Measurements from ENCODE around the gene GGT6.

DNA sequence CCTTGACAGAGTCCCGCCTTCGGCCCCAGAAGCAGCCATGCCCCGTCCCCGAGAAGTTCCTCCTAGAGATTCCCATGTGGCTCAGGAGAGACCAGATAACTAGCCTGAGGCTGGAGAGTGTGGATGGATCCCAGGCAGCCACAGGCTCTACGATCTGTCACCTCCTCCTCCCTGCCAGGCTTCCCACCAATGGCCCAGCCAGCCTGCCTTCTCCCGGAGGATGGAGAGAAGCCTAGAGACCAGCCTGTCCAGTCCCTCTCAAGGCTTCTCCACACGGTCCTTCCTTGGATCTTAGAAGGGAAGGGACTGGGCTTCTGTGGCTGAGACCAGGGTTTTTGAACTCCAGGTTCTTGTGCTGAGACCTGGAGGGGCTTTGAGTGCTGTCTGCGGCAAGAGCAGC, 22.3 kb upstream of the GGT6 start:
- TF ChIP-seq, protein P1, sequence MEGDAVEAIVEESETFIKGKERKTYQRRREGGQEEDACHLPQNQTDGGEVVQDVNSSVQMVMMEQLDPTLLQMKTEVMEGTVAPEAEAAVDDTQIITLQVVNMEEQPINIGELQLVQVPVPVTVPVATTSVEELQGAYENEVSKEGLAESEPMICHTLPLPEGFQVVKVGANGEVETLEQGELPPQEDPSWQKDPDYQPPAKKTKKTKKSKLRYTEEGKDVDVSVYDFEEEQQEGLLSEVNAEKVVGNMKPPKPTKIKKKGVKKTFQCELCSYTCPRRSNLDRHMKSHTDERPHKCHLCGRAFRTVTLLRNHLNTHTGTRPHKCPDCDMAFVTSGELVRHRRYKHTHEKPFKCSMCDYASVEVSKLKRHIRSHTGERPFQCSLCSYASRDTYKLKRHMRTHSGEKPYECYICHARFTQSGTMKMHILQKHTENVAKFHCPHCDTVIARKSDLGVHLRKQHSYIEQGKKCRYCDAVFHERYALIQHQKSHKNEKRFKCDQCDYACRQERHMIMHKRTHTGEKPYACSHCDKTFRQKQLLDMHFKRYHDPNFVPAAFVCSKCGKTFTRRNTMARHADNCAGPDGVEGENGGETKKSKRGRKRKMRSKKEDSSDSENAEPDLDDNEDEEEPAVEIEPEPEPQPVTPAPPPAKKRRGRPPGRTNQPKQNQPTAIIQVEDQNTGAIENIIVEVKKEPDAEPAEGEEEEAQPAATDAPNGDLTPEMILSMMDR (IDR thresholded peaks at IDR 0.05), result no peak
- no peak for TF ChIP-seq POLR2A (IDR thresholded peaks at IDR 0.05)
